NCI-H1436 treated with DMSO at 0.1 percent for 48 hours (cell line): ENCODE results near the gene ZNRF3.
"Not testable (repeated sequence)": the region's sequence is repeated elsewhere in the genome, so short reads cannot be mapped to it uniquely, and the experiment has no call there.

ENCODE experiments used
- DNase-seq: peaks from one replicate; lab custom pipeline; 2025; lab: John Stamatoyannopoulos, UW

ZNRF3 gene

DNA sequence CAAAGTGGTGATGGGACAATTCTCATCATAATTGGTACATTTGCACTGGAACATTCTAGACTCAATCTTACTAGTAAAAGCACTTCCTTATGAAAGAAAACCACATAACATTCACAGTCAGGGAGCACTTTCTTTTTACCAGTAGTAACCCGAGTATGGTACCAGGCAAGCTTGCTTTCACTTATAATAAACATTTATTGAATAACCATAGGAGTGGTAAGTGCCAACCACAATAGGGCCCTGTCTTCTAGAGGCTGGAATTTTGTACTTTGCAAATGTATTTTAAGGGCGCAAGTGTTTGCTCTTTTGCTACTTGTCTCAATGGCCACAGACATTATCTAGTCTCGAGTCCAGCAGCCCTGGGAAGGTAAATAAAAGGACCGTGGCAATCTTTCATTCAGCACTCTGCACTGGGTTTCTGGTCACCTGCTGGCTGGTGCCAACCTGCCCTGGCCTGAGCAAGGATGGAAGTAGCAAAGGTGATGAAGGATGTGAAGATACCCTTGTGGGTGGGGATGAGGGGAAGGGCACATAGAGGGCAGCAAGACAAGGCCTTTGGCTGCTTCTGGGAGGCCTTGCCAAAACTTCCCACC lies 154.1 kb downstream of the ZNRF3 start:
- no peak for DNase-seq

GRCh38 chr22:29039148-29039547 lies 155.8 kb downstream of the ZNRF3 start:
- no peak for DNase-seq

DNA sequence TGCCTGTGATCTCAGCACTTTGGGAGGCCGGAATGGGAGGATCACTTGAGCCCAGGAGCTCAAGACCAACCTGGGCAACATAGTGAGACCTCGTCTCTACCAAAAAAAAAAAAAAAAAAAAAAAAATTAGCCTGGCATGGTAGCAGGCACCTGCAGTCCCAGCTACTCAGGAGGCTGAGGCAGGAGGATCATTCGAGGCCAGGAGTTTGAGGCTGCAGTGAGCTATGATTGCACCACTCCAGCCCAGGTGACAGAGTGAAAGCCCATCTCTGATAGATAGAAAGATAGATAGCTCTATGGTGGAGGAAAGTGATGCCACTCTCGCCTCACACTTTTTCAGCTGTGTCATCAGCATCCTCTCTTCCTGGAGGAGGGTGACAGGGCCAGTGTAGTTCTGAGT lies 156.3 kb downstream of the ZNRF3 start:
- not testable (repeated sequence) for DNase-seq

DNA sequence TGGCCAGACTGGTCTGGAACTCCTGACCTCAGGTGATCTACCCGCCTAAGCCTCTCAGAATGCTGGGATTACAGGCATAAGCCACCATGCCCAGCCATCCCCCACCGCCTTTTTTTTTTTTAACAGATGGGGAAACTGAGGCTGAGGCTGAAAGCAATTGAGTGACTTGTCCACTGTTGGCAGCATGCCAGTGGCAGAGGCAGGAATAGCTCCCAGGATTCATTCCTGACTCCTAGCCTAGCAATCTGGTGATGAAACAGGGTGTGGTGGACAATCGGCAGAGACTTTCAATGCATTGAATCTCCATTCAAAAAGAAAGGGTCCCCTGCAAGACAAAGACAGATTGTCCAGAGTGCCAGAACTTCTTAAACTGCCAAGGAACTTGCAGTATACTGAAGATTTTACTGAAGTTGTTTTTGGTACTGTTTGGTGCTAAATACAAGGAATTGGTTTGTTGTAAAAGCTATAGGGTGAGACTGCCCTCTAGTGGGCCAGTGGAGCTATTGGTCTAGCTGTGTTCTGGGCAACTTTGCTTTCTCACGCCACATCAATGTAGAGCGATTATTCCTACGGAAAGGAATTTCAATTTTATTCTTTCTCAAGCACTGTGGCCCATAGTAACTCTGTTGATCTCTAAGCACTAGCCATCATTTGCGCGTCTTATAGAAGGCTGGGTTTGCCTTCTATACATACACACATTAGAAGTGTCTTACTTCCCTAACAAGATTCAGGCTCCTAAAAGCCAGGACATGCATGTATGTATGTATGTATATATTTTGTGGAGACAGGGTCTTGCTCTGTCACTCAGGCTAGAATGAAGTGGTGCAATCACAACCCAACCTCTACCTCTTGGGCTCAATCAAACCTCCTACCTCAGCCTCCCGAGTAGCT lies 157.3 kb downstream of the ZNRF3 start:
- DNase-seq, result no peak

- DNase-seq, result no peak
Observed at GRCh38 chr22:29041408-29041807, 158.0 kb downstream of the ZNRF3 start.

DNA sequence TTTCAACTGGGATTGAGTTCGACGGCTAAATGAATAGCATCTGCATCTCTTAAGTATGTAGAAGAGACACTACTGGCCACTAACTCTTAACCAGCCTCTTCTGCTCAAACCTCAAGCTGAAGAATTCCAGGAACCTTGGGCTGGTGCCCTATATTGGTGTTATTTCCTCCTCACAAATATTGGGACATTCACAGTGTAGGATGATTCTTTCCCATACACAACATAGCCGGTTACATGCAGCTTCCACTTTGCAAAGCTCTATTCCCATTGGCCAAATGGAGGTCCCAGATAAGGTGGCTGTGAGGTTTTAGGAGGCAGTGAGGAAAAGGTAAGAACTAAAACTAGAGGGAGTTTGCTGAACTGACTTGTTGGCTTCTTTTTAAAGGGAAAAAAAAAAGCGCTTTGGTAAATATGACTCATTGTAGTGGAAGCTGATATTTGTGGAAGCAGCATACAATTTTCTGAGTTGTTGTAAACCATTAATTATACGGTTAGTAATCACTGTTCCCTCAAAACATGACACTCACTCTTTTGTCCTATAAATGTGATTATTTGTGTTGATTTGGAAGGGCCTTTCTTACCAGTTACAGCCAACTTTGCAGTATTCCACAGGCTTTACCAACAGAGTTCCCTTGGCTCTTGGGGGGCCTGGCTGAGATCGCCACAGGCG lies 160.7 kb downstream of the ZNRF3 start:
- DNase-seq, result no peak

DNA sequence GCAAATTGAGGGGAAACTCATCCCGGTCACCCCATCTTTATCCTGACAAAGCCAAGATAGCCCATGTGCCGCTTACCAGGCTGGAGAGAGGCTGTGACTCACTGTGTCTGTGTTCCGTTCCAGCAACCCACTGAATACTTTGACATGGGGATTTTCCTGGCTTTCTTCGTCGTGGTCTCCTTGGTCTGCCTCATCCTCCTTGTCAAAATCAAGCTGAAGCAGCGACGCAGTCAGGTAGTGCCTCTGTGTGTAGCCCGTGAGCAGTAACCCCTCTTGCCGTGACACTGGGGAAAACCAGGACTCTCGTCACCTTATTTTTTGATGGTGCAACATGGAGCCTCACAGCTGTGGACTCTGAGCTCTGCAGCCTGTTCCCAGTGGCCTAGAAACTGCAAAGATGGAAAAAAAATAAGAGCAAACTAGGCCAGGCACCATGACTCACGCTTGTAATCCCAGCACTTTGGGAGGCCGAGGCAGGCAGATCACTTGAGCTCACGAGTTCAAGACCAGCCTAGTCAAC lies 161.3 kb downstream of the ZNRF3 start:
- no peak for DNase-seq

GRCh38 chr22:29048822-29049654 lies 165.7 kb downstream of the ZNRF3 start:
- DNase-seq, result no peak

DNA sequence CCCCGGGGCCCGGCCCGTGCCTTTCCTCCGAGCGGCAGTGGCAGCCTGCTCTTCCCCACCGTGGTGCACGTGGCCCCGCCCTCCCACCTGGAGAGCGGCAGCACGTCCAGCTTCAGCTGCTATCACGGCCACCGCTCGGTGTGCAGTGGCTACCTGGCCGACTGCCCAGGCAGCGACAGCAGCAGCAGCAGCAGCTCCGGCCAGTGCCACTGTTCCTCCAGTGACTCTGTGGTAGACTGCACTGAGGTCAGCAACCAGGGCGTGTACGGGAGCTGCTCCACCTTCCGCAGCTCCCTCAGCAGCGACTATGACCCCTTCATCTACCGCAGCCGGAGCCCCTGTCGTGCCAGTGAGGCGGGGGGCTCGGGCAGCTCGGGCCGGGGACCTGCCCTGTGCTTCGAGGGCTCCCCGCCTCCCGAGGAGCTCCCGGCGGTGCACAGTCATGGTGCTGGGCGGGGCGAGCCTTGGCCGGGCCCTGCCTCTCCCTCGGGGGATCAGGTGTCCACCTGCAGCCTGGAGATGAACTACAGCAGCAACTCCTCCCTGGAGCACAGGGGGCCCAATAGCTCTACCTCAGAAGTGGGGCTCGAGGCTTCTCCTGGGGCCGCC lies 166.4 kb downstream of the ZNRF3 start:
- no peak for DNase-seq

- DNase-seq, result no peak
Observed at GRCh38 chr22:29050457-29050856, 167.1 kb downstream of the ZNRF3 start.

GRCh38 chr22:29053048-29053702 lies 169.8 kb downstream of the ZNRF3 start:
- no peak for DNase-seq

DNA sequence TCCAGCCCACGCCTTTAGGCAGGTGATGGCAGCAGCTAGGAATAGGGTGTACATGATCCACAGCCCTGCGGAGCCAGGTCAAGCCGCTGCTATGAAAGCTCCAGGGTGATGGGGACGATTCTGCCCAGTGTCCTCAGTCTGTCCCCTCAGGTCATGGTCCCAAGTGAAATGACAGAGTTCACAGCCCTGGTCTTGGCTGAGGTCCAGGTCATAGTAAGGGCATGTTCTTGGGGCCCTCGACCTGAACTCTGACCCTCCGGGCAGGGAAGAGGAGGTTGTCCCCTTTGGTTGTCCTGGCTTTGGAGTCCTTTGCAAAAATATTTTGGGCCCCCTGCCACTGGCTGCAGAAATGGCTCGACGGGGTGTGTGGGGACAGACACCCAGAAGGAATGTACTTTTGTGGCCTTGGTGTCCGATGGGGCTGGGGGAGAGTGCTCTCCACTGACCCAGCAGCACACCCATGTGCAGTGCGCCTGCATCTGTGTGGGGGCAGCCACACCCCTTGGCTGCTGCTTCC lies 170.9 kb downstream of the ZNRF3 start:
- DNase-seq, result no peak

- no peak for DNase-seq
Observed at GRCh38 chr22:29055192-29055830, 171.9 kb downstream of the ZNRF3 start.

DNA sequence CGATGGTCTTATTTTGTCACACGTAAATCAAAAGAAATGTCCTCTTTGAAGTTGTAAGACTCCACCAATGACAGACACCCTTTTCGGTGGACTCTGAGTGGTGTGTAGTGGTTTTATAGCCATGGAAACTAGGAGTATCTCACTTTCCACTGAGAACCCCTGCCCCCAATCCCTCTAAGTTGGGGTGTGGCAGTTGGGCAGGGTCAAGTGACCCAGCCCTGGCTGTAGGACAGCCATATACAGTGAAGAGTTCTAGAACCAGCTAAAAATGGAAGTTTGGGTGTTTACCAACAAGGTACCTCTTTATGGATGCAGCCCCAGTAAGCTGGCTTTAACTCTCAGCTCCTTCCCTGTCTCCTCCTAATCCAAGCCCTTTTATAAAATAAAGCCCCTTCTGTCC lies 173.1 kb downstream of the ZNRF3 start:
- no peak for DNase-seq

DNA sequence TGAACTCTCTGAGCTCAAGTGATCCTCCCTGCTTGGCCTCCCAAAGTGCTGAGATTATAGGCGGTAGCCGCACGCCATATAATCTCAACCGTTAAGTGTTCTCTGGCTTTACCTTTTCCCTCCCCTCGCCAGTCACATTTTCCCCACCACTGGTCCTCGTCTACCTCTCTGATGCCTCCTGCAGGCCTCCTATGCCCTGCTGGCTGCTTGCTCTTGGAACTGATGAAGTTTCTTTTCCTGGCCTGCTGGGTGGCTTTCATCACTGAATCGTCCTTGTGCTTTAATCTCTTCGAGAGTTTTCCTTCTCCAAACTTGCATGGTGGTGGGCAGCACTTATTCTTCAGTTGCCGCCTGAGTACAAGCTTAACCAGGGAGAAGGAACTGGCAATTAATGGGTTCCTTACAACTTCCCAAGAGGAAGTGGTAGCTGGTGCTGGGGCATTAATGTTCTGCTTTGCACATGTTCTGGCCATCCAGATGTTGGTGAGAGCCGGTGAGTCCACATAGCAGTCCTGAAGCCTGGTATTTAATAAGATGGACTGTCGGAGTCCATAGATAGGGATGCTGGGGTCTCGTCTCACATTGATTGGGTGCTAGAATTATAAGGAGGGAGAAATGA lies 177.0 kb downstream of the ZNRF3 start:
- DNase-seq, result no peak

- DNase-seq, result no peak
Observed at GRCh38 chr22:29060931-29061330, 177.6 kb downstream of the ZNRF3 start.

- DNase-seq, result no peak
Observed at GRCh38 chr22:29061773-29062172, 178.4 kb downstream of the ZNRF3 start, which contains the start of gene C22orf31. Gene C22orf31 (minus strand): TSS chr22:29061831. CDS start chr22:29061792, 39 bp downstream.

DNA sequence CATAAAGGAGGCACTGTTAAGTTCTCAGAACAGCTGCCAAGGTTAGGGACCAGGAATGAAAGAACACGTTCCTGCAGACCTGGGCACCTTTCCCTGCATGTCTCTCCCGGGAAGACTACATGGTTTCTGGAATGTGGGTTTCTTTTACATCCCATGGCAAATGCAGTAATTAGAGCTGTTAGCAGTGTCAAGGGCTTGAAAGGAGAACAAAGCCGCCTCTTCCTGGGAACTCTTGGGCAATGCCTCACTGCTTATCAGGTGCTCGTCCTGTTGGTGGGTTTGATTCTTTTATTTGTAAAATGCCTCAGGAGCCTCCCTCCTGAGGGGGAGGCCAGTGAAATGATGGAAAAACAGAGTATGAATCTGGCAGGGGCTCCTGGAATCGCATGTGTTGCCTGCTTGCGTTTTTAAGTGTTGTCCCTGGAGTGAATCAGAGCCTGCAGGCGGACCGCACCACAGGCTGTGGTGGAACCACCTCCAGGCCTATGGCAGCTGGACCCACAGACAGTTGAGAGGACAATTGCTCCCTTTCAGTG lies 179.0 kb downstream of the ZNRF3 start:
- DNase-seq, result no peak

DNA sequence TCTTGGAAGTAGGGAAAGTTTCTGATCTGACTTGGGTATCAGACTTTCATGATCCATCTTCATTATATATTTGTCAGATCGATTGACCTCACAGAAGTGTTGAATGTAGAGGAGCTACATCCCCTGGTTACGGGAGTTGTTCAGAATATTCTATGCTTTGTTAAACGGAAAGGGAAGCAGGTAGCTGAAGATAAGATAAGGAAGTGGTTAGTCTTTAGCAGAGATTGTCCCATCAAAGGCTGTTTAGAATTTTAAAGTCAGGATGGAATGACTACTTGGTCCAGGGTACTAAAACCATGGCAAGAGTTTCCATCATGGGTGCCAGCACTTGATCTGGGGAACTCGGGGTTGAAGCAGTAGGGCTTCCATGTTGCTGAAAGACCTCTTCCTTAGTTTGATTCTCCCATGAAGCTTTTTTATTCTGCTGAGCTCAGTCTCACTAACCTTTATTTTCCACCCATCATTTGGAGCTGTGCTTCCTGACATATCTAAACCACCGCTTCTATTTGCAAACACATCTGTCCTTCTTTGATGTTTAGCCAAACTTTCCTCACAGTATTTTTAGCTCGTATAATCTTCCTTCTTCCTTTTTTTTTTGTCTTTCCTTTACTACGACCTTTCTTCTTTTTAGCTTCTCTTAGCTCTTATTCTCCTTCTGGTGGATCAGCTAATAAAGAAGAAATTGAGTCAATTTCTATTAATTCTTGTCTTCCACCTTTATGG lies 182.3 kb downstream of the ZNRF3 start:
- no peak for DNase-seq
